ENCODE data around the gene CRADD.
A peak's percentile ranks its signal among the peaks of the same experiment; 100 is the strongest.

CRADD gene

GRCh38 chr12:93670104-93670503 lies 7.1 kb upstream of the CRADD start:
- H3K27me3 ChIP-seq (ENCODE audit: insufficient read depth, low read length): no peaks in the 10 kb centered on the region
- no peaks in the 10 kb centered on the region for H3K36me3 ChIP-seq (ENCODE audit: insufficient read depth, low read length)
- H3K9me3 ChIP-seq (ENCODE audit: insufficient read depth, low read depth, low read length): 0 out of 2 replicates have a peak, but pooled peaks cover 13% of the 10 kb centered on the region
- WGBS: 96% methylated on average over 4 of the region's 4 CpGs
- H3K9ac ChIP-seq (ENCODE audit: low read depth, low read length): no peak overlapping the region
- H3K27ac ChIP-seq (ENCODE audit: low read depth, low read length): no peak overlapping the region
- H3K4me1 ChIP-seq (ENCODE audit: insufficient read depth, low read length): no peaks in the 10 kb centered on the region
- H3K4me3 ChIP-seq (ENCODE audit: low read length): no peak overlapping the region

- Histone ChIP-seq H3K4me3 (ENCODE audit: low read length) (no peak overlapping the region), H3K36me3 (ENCODE audit: insufficient read depth, low read length) (no peaks in the 10 kb centered on the region), H3K27ac (ENCODE audit: low read depth, low read length) (no peak overlapping the region), H3K4me1 (ENCODE audit: insufficient read depth, low read length) (no peaks in the 10 kb centered on the region), H3K27me3 (ENCODE audit: insufficient read depth, low read length) (no peaks in the 10 kb centered on the region), H3K9me3 (ENCODE audit: insufficient read depth, low read depth, low read length) (0 out of 2 replicates have a peak, but pooled peaks cover 13% of the 10 kb centered on the region), H3K9ac (ENCODE audit: low read depth, low read length) (no peak overlapping the region)
- WGBS: 96% methylated on average over 3 of the region's 3 CpGs
Measured at GRCh38 chr12:93671044-93671443, 6.1 kb upstream of the CRADD start.

- Histone ChIP-seq H3K4me1 (ENCODE audit: insufficient read depth, low read length) (peaks cover 2% of the 10 kb centered on the region; the same call in 1 of the 2 replicates), H3K9me3 (ENCODE audit: insufficient read depth, low read depth, low read length) (0 out of 2 replicates have a peak, but pooled peaks cover 13% of the 10 kb centered on the region), H3K4me3 (ENCODE audit: low read length) (no peak overlapping the region), H3K9ac (ENCODE audit: low read depth, low read length) (no peak overlapping the region), H3K27ac (ENCODE audit: low read depth, low read length) (no peak overlapping the region), H3K36me3 (ENCODE audit: insufficient read depth, low read length) (no peaks in the 10 kb centered on the region), H3K27me3 (ENCODE audit: insufficient read depth, low read length) (no peaks in the 10 kb centered on the region)
- 85% methylated on average over 1 of the region's 1 CpG for WGBS
Measured at GRCh38 chr12:93673084-93673483, 4.1 kb upstream of the CRADD start.

- no peak overlapping the region for H3K9ac ChIP-seq (ENCODE audit: low read depth, low read length)
- no peaks in the 10 kb centered on the region for H3K27me3 ChIP-seq (ENCODE audit: insufficient read depth, low read length)
- no peaks in the 10 kb centered on the region for H3K36me3 ChIP-seq (ENCODE audit: insufficient read depth, low read length)
- peaks cover 11% of the 10 kb centered on the region for H3K4me1 ChIP-seq (ENCODE audit: insufficient read depth, low read length)
- H3K9me3 ChIP-seq (ENCODE audit: insufficient read depth, low read depth, low read length): 0 out of 2 replicates have a peak, but pooled peaks cover 5% of the 10 kb centered on the region
- WGBS: 90% methylated on average over 5 of the region's 6 CpGs
- H3K27ac ChIP-seq (ENCODE audit: low read depth, low read length): no peak overlapping the region
- H3K4me3 ChIP-seq (ENCODE audit: low read length): no peak overlapping the region
Measured at GRCh38 chr12:93674386-93674785, 2.8 kb upstream of the CRADD start.

DNA sequence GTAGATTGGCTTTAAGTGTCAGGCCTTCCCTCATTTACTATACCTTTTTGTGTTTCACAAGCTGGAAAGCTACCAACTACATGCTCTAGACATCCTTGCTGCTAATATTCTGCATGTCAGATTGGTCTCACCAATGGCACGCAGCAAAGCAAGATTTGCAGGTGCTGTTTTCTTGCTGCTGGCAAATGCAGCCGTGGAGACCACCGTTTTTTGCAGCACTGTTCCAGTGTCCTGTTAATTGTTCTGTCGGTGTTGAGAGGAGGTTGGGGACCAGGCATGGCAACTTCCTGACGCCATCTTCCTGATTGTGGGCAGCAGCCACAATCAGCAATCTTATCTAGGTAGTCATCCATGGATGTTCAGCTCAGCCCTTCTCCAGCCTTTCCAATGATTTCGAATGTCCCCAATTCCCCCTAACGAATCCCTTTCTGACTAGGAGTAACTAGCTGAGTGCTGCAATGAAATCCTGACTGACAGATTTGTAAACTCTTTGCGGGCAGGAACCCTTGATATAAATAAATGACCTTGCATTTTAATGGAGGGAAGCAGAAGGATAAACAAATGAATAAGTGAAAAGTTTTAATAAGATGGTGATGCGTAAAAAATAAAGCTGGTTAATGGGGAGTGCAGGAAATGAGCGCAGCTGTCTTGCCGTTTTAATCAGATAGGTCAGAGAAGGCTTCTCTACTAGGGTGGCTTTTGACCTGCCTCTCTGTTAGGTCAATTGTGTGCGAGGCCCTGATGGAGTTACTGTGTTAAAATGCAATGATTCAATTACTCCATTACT lies 574 bp upstream of the CRADD start:
- H3K9ac ChIP-seq (ENCODE audit: low read depth, low read length): peak overlapping the region; percentile 18; the same call in 1 of the 2 replicates

DNA sequence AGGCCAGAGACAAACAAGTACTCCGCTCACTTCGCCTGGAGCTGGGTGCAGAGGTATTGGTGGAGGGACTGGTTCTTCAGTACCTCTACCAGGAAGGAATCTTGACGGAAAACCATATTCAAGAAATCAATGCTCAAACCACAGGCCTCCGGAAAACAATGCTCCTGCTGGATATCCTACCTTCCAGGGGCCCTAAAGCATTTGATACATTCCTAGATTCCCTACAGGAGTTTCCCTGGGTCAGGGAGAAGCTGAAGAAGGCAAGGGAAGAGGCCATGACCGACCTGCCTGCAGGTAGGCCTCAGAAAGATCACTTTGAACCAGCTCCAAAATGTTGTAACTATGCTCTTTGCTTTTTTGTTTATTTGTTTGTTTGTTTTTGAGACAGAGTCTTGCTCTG lies 1.6 kb downstream of the CRADD start:
- H3K27me3 ChIP-seq (ENCODE audit: insufficient read depth, low read length): no peaks in the 10 kb centered on the region

More for the DNA sequence above, 574 bp upstream of the CRADD start:
- WGBS: 71% methylated on average over 12 of the region's 12 CpGs
- H3K9me3 ChIP-seq (ENCODE audit: insufficient read depth, low read depth, low read length): no peaks in the 10 kb centered on the region
- H3K27me3 ChIP-seq (ENCODE audit: insufficient read depth, low read length): no peaks in the 10 kb centered on the region
- H3K36me3 ChIP-seq (ENCODE audit: insufficient read depth, low read length): no peaks in the 10 kb centered on the region
- peaks cover 11% of the 10 kb centered on the region for H3K4me1 ChIP-seq (ENCODE audit: insufficient read depth, low read length)
- peak overlapping the region; percentile 96; the same call in 1 of the 2 replicates for H3K27ac ChIP-seq (ENCODE audit: low read depth, low read length)
- H3K4me3 ChIP-seq (ENCODE audit: low read length): peak overlapping the region; percentile 71

DNA sequence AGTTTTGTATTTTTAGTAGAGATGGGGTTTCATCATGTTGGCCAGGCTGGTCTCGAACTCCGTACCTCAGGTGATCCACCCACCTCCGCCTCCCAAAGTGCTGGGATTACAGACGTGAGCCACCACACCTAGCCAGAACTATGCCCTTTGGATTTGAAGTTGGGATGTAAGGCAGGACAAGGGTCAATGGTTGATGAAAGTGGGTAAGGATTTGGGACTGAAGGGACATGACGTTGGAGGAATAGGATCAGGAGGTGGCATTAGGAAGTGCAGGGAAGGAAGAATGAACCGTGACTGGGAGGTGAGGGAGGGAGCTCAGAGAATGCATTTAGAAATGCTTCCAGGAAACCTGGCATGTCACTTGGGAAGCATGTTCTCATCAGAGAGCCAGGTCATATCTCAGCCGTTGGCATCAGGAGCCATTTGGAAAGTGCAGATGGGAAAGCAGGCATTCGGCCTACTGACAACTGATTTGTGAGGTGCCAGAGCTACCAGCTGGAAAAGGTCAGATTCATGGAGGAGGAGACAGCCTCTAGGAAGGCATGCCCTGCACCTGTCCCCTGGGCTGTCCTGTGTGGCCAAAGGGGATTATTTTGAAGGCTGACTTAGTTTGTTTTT lies 2.2 kb downstream of the CRADD start:
- no peaks in the 10 kb centered on the region for H3K27me3 ChIP-seq (ENCODE audit: insufficient read depth, low read length)
- no peak overlapping the region for H3K27ac ChIP-seq (ENCODE audit: low read depth, low read length)
- no peak overlapping the region for H3K9ac ChIP-seq (ENCODE audit: low read depth, low read length)
- no peak overlapping the region for H3K4me3 ChIP-seq (ENCODE audit: low read length)
- no peaks in the 10 kb centered on the region for H3K36me3 ChIP-seq (ENCODE audit: insufficient read depth, low read length)
- no peaks in the 10 kb centered on the region for H3K9me3 ChIP-seq (ENCODE audit: insufficient read depth, low read depth, low read length)
- peaks cover 24% of the 10 kb centered on the region for H3K4me1 ChIP-seq (ENCODE audit: insufficient read depth, low read length)
- WGBS: 92% methylated on average over 8 of the region's 8 CpGs

More for the DNA sequence above, 1.6 kb downstream of the CRADD start:
- Histone ChIP-seq H3K27ac (ENCODE audit: low read depth, low read length) (peak overlapping the region; percentile 96; the same call in 1 of the 2 replicates), H3K36me3 (ENCODE audit: insufficient read depth, low read length) (no peaks in the 10 kb centered on the region), H3K4me1 (ENCODE audit: insufficient read depth, low read length) (peaks cover 24% of the 10 kb centered on the region), H3K9ac (ENCODE audit: low read depth, low read length) (no peak overlapping the region), H3K9me3 (ENCODE audit: insufficient read depth, low read depth, low read length) (no peaks in the 10 kb centered on the region), H3K4me3 (ENCODE audit: low read length) (peak overlapping the region; percentile 71; the same call in 1 of the 2 replicates)
- WGBS: 90% methylated on average over 5 of the region's 5 CpGs

- no peak overlapping the region for H3K4me3 ChIP-seq (ENCODE audit: low read length)
- H3K9ac ChIP-seq (ENCODE audit: low read depth, low read length): no peak overlapping the region
- peaks cover 24% of the 10 kb centered on the region for H3K4me1 ChIP-seq (ENCODE audit: insufficient read depth, low read length)
- H3K27me3 ChIP-seq (ENCODE audit: insufficient read depth, low read length): no peaks in the 10 kb centered on the region
- no peaks in the 10 kb centered on the region for H3K9me3 ChIP-seq (ENCODE audit: insufficient read depth, low read depth, low read length)
- H3K36me3 ChIP-seq (ENCODE audit: insufficient read depth, low read length): no peaks in the 10 kb centered on the region
- WGBS: 95% methylated on average over 1 of the region's 2 CpGs
- H3K27ac ChIP-seq (ENCODE audit: low read depth, low read length): no peak overlapping the region
Measured at GRCh38 chr12:93680006-93680405, 2.8 kb downstream of the CRADD start.

GRCh38 chr12:93682846-93683261 lies 5.7 kb downstream of the CRADD start:
- Histone ChIP-seq H3K27ac (ENCODE audit: low read depth, low read length) (no peak overlapping the region), H3K9ac (ENCODE audit: low read depth, low read length) (no peak overlapping the region), H3K36me3 (ENCODE audit: insufficient read depth, low read length) (no peaks in the 10 kb centered on the region), H3K4me1 (ENCODE audit: insufficient read depth, low read length) (peaks cover 24% of the 10 kb centered on the region), H3K9me3 (ENCODE audit: insufficient read depth, low read depth, low read length) (no peaks in the 10 kb centered on the region), H3K4me3 (ENCODE audit: low read length) (no peak overlapping the region), H3K27me3 (ENCODE audit: insufficient read depth, low read length) (no peaks in the 10 kb centered on the region)
- 78% methylated on average over 5 of the region's 5 CpGs for WGBS

- no peak overlapping the region for H3K27ac ChIP-seq (ENCODE audit: low read depth, low read length)
- H3K4me1 ChIP-seq (ENCODE audit: insufficient read depth, low read length): peaks cover 18% of the 10 kb centered on the region
- WGBS: 94% methylated on average over 5 of the region's 5 CpGs
Measured at GRCh38 chr12:93683410-93683809, 6.2 kb downstream of the CRADD start.

DNA sequence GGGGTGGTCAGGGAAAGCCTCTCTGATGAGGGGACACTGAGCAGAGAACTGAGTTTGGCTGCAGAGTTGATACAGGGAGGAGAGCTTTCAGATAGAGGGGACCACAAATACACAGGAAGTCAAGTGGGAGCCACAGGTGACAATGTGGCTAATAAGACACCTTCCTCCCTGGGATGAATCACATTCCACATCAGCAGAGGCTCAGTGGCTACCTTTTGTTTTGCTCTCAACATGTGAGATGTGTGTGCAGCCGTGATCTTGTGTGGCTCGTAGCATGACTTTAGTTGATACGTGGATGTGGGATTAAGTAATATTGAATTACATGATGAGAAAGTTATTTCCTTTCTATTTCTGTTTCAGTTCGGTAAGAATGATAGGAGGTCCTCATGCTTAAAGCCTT lies 7.5 kb downstream of the CRADD start:
- WGBS: 99% methylated on average over 4 of the region's 4 CpGs
- no peaks in the 10 kb centered on the region for H3K36me3 ChIP-seq (ENCODE audit: insufficient read depth, low read length)
- H3K27me3 ChIP-seq (ENCODE audit: insufficient read depth, low read length): no peaks in the 10 kb centered on the region
- H3K27ac ChIP-seq (ENCODE audit: low read depth, low read length): no peak overlapping the region
- H3K9me3 ChIP-seq (ENCODE audit: insufficient read depth, low read depth, low read length): no peaks in the 10 kb centered on the region
- no peak overlapping the region for H3K4me3 ChIP-seq (ENCODE audit: low read length)
- no peak overlapping the region for H3K9ac ChIP-seq (ENCODE audit: low read depth, low read length)
- H3K4me1 ChIP-seq (ENCODE audit: insufficient read depth, low read length): peaks cover 19% of the 10 kb centered on the region

More at GRCh38 chr12:93683410-93683809, 6.2 kb downstream of the CRADD start:
- no peaks in the 10 kb centered on the region for H3K27me3 ChIP-seq (ENCODE audit: insufficient read depth, low read length)
- H3K9me3 ChIP-seq (ENCODE audit: insufficient read depth, low read depth, low read length): no peaks in the 10 kb centered on the region
- H3K9ac ChIP-seq (ENCODE audit: low read depth, low read length): no peak overlapping the region
- no peak overlapping the region for H3K4me3 ChIP-seq (ENCODE audit: low read length)
- H3K36me3 ChIP-seq (ENCODE audit: insufficient read depth, low read length): no peaks in the 10 kb centered on the region
